ENCODE data around the gene ALDOC.
"Not testable (repeated sequence)": the region's sequence is repeated elsewhere in the genome, so short reads cannot be mapped to it uniquely, and the experiment has no call there.

ALDOC gene

DNA sequence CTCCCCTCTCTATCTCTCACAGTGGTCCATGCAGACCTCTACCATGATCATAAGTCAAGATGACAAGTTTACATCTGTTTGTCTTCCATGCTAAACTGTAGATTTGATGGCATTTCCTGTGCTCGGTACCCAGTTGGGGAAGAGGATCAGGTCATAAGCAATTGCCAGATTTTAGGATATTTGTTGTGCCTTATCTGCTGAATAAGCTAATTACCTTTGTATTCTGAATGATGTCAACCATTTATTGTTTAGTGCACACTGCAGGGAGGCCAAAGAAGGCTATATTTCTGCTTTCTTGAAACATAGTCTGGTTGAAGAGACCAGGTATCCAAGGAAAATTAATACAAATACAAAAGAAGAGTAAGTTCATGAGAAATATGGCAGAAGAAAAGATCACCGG, 5.8 kb upstream of the ALDOC start:
- no peak for DNase-seq (ENCODE audit: low read depth in 2 of 2)

DNA sequence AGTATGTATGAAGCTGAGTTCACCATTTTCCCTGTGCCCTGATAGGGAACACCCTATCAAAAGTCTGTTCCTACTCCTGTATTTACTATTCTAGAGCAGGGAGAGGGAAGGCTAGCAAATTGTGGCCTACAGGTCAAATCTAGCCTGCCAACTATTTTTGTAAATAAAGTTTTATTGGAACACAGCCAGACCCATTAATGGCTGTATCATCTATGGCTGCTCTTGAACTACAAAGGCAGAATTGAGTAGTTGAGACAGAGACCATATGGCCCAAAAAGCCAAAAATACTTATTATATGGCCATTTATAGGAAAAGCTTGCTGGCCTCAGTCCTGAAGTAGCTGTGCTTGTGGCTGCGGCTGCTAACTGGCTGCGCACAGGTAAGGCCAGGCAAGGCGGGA, 4.3 kb upstream of the ALDOC start:
- DNase-seq (ENCODE audit: low read depth in 2 of 2), result no peak

DNA sequence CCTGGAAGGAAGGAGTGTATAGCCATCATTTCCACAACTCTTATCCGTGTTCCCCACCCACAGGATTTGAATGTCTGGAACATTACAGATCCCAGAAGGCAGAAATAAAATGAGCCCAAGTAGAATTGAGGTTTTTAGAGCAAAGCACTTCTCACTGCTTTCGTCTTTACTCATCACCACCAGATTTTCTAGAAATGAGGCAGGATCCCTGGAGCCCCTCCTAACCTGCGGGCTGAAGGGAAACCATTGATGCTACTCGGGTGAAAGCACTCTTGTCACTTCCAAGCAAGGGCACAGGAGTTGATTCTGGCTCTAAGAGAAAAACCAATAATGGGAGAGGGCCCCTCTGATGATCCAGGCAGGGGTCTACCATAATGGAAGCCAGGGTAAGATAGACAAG, 2.8 kb upstream of the ALDOC start:
- DNase-seq (ENCODE audit: low read depth in 2 of 2), result peak in 1 of 2 donors; percentile 41

DNA sequence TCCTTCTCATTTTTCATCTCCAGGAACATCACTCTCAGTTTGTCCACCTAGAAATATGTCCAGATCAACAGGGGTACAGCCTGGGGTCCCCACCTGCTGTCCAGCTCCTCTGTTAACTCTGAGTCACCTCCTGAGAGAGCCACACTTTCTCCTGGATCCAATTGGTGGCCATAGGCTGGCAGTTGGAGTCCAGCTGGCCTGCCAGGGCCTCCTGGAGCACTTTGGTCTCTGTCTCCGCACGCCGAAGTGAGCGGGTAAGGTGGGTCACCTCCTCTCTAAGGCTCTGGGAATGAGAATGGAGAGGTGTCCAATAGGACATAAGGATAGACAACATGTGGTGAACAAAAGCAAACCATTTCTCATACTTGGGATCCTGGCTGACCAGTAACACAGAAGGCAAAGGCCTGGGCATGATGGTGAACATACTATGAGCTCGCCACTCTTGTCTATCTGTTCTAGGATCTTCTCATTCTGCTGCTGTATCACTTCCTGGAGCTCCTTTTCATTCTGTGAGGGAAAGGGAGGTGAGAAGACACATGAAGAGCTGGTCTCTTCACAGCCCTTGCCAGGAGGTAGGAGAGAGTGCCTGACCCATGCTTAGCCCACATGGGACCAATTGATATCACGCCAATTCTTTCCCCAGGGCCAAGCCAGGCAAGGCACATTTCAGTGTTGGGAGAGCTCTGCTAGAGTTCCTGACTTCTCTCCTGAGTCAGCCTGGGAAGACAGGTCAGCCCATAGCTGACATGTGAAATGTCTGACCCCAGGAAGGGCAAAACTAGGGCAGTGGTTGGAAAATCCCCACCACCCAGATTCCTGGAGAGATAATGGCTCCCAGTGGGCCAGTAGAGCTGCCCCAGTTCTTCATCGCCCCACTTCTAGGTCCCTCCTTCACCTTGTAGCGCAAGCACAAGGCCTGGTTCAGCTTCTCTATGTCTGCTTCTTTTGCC, 1.8 kb upstream of the ALDOC start:
- DNase-seq (ENCODE audit: low read depth in 2 of 2), result no peak

DNA sequence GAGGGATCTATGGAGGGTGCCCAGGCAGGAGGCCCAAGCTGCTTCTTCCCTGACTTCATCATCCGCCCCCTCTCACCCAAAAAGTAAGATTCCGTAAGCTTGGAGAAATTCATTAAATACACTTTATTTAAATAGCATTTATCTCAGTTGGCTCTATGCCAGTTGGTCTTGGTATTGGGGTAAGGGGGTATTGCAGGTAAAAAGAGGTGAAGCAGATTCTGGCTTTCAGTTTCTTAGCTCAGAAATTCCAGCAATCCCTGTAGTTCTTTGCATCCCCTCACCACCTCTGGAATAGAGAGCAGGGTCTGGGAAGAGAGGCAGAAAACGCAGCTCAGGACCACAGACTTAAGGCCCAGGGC, 750 bp upstream of the ALDOC start:
- no peak for DNase-seq (ENCODE audit: low read depth in 2 of 2)

DNA sequence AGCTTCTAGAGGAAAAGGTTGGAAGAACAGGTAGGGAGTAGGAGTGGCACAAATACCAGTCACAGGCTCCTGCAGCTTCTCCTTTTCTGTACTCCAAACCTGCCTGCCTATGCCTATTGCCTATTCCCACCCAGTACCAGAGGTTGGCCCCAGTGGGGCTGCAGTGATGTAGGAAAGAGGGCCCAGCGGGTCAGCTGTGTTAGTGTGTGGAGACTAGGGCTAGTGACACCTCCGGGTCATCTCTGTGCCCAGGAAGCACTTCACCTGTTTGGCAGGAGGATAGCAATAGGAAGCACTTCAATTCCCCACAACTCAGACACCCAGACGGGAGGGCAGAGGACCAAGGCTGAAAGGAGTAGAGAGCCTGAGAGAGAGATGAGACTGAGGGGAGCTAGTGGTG, 679 bp downstream of the ALDOC start:
- not testable (repeated sequence) for DNase-seq (ENCODE audit: low read depth in 2 of 2)

DNA sequence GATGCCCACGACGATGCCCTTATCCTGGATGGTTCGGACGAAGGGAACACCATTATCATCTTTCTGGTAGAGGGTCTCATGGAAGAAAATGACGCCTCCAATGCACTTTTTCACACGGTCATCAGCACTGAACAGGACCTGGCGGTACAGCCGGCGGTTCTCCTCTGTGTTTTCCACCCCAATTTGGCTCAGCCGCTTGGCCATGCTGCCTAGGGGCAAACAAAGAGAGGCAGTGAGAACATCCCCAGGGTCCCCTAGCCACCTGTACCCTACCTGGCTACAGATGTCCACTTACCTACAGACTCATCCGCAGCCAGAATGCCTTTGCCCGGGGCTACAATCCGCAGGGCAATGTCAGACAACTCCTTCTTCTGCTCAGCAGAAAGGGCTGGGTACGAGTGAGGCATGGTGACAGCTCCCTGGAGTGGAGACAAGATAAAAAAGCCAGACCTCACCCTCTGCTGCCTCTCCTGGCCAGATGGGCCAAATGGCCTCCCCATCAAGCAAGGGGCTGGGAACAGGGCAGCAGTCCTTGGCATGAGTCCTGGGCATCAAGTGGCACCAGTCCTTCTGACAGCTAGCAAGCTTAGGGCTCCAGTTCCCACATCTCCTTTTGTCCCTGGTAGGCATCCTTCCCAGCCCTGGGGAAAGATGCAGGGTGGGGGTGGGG, 1.4 kb downstream of the ALDOC start:
- DNase-seq (ENCODE audit: low read depth in 2 of 2), result no peak

DNA sequence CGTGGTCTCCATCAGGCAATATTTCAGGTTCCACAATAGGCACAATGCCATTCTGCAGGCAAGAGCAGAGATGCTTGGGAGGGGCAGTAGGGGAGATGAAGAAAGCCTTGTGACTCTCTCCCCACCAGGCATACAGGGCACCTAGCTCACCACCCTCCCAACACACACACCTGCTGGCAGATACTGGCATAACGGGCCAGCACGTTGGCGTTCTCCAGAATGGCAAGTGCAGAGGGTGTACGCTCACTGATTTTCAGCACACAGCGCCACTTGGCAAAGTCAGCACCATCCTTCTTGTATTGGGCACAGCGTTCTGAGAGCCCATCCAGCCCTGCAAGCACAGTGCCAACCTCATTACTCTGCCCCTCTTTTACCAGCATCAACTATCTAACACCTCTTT, 2.2 kb downstream of the ALDOC start:
- DNase-seq (ENCODE audit: low read depth in 2 of 2), result no peak

DNA sequence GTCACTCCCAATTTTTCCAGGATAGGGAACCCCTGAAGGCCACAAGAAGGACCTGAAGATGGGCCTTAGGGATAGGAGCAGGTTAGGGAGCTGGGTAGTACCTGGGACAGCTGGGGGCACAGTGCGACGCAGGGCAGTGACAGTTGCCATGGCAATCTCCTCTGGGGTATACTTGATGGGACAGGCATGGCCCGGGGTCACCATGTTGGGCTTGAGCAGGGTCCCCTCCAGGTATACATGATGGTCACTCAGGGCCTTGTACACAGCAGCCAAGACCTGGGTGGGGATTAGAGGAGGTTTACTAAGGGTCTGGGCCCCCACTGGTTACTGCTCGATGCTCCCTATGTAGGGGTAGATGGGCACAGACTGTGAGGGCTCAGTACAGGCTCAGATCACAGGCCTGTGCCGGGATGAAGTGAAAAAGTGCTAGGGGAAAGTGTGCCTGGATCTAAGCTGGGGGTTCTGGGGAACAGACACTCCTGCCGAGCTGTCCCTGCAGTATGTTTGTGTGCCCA, 2.7 kb downstream of the ALDOC start:
- no peak for DNase-seq (ENCODE audit: low read depth in 2 of 2)

DNA sequence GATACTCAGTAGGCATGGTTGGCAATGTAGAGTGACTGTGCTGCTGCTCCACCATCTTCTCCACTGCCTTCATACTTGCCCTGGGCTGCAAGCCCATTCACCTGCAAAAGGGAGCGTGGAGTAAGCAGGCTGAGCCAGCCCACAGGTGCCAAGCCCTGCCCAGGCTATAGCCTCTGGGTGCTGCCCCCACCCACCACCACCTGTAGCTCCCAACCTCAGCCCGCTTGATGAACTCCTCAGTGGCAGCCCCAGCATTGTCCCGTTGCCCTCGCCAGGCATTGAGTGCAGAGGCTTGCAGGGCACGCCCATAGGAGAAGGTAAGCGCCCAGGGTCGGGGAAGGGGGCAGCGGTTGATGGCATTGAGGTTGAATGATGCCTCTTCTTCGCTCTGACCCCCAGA, 3.2 kb downstream of the ALDOC start:
- DNase-seq (ENCODE audit: low read depth in 2 of 2), result no peak

DNA sequence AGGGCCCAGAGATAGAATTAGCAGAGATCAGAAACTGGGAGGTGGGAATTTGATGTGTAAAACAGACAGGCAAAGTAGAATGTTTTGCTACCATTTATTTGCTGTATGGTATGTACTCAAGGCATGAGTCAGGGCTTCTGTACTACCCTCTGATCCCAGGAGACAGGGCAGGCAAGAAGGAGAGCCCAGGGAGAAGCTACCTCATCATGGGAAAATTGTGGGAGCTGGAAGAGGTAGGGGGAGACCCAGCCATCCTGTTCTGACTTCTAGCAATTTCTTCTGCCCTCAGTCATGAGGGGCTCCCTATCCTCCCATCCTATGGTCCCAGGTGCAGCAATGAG, 3.7 kb downstream of the ALDOC start:
- DNase-seq (ENCODE audit: low read depth in 2 of 2), result no peak

DNA sequence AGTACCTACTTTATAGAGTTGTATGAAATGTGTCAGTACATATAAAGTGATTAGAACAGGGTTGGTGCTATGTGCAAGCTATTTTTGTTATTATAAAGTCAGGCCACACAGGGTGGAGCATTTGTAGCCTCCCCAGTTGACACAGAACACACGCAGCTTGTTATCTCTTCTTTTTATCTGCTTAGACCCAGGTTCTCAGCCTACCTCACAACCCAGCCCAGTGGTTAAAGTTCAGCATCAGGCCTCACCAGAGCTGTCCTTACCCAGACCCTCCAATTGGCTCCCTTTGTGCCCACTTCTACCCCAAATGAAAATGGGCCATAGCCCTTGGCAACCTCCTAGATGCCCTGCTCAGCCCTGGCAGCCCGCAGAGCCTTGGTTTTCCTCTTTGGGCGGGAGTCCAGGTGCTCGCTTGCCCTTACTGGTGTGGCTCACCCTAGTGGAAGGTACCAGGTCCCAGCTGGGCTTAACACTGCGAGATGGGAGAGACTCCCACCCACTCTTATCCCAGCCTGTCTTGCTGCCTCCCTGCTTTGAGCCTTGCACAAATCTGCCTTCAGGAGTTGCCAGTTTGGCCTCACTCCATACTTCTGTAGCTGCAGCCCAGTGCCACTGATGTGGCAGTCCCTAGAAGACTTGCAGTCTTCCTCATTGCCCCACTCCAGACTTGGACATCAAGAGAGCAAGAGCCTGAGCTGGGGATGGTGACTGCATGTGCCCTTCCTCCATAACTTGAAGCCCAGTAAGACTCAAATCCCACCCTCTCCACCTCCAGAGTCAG, 4.2 kb downstream of the ALDOC start:
- no peak for DNase-seq (ENCODE audit: low read depth in 2 of 2)

DNA sequence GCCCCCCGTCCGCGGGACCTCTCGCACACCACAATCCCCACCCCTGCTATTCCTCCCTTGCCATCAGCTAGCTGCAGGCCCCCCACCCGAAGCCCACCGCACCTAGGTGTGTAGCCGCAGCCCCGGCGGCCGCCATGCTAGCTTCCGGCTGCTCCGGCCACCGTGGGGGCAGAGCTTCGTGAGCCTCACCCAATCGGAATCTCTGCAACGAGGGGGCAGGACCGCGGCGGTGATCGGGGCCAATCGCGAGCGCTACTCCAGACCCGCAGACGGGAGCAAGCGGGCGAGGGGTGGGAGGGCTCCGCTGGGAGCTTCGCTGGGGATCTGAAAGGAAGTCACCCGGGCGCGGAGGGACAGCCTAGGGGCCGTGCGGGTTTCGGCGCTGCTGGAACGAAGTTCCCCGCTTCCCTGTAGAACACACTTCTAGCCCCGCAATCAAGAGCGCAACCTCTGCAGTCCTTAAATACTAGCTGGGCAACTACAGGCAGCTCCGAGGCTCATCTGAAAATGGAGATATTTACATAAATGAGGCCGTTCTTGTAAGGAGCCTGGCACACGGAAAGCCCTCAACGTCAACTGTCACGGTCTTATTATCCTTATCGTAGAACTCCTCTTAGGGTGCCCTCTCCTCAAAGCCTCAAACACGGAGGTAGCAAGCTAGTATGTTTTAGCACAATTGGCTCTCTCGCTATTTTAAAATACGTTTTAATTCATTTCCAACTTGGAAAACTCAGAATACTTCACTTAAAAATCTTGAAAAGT, 5.2 kb downstream of the ALDOC start, which contains the start of gene PIGS:
PIGS (minus strand) TSS at position 164 of the 762 bp plus-strand sequence; CDS start at position 136, 28 bp downstream.
- DNase-seq (ENCODE audit: low read depth in 2 of 2), result peak; percentile 91 to 92

DNA sequence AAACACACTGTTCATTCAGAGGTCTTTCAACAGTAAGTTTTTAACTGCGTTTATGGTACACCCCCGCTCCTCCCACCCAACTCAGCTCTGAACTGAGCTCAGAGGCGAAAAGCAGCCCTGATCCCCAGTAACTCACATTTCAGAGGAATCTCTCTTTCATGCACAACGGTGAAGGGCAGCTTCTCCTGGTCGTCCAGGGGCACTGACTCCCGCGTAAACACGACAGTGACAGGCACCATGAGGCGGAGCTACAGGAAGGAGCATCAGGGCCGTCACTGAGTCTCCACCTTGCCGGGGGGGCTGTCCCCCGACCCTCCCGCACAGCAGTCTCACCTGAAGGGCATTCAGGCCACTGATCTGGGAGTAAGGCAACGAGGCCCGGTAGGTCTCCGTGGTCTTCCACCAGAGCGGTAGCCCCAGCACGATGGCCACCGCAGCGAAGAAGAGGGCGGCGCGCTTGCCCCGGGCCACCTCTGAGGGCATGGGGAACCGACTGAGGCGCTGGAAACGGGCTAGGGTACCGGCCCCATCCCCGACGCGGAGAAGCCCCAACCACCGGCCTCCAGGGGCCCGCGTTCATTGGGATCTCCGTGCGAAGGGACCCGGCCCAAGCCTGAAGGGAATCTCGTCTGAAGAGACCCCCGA, 5.9 kb downstream of the ALDOC start:
- DNase-seq (ENCODE audit: low read depth in 2 of 2), result peak in 1 of 2 donors; percentile 36

DNA sequence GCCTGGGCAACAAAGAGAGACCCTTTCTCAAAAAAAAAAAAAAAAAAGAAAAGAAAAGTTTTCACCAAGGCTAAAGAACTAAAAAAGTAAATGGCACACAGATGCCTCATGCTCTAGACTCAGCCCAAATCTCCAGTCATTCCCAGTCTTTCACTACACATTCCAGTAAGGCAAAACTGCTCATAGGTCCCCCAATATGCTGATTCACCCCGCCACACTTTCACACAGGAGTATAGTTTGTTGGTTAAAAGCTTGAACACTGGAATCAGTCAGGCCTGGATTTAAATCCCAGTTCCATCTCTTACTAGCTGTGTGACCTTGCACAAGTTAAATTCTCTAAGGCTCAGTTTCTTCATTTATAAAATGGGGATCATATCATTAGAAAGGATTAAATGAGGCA, 7.2 kb downstream of the ALDOC start:
- DNase-seq (ENCODE audit: low read depth in 2 of 2), result no peak

DNA sequence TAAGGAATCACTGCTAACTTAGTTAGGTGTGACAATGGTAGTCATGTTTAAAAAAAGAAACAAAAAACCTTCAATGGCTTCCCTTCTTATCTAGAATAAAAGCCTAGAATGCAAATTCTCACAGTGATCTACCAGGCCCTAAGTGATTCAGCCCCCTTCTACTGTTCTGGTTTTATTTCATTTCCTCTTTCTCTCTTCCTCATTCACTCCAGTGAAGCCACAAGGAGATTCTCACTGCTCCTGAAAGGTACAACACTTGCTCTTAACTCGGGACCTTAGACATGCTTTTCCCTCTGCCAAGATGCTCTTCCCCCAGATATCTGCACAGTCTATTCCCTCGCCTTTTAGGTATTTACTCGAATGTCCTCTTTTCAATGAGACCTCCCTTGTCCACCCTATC, 9.1 kb downstream of the ALDOC start:
- no peak for DNase-seq (ENCODE audit: low read depth in 2 of 2)

DNA sequence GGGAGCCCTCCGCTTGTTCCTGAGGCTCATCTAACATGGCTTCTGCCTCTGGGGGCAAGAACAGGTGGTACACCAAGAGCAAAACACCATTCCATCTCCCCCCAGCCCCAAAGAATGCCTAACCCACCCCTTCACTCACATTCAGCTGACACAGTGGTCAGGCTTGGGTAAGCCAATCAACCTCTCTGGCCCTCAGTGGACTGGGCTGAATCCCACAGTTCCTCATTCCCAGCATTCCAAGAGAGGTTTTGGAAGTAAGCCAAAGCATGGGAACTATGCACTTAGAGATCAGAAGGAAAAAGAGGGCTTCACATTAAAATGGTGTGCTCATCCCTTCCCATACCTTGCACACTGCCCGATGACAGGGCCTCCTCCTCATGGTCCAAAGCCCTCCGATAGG, 13.2 kb downstream of the ALDOC start:
- DNase-seq (ENCODE audit: low read depth in 2 of 2), result no peak

DNA sequence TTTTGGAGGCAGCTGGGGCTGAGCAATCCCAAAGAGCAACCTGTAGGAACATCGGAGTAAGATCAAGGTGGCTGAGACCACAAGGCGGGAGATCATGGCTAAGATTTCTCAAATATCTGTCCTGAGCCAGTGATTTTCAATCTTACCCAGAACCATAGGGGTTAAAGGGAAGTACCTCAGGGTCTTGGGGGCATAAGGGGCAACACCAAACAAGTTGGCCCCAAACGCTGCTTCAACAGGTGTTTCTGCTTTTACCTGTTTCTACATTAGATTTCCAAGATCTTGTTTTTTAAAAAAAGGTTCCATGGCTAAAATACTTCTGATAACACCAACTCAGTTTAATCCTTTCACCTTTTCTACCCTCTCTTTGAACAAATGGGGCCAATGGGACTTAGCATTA, 21.7 kb downstream of the ALDOC start:
- no peak for DNase-seq (ENCODE audit: low read depth in 2 of 2)

DNA sequence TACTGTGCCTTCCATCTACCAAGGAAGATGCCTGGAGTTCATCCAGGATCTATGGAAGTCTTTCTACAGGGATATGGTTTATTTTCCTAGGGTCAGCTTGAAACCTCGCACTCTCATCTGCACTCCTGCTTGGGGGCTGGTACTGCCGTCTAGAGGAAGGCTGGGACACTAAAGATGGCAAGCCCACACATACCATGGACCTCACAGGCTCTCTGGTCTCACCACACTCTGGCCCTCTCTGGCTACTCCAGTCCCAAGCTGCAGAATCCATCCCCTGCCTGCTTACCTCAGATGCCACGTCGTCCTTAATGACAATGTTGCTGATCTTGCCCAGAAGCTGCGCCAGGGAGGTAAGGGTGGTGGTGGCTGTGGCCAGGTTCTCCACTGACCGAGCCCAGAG, 22.1 kb downstream of the ALDOC start:
- no peak for DNase-seq (ENCODE audit: low read depth in 2 of 2)

DNA sequence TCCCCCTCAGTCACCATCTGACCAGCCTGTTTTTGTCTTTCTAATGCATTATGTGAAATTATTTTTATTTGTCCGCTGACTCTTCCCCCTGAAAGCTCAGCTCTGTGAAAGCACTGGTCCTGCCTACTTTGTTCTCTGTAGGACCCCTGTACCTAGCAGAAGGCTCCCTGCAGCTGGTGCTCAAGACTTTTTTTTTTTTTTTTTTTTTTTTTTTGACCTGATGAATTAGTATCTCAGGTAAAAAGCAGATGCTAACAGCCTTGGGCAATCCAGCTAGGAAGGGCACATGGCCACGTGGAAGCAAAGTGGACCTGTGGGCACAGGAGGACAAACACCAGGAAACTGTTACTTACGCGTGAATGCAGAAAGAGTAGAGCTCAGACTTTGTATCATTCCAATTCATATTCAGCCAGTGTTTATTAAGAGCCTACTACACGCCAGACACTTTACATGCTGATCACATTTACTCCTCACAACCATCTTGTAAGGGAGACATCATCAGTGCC, 23.6 kb downstream of the ALDOC start:
- no peak for DNase-seq (ENCODE audit: low read depth in 2 of 2)

Measured in stimulated activated CD4-positive, alpha-beta T cell treated with anti-CD3 and anti-CD28 coated beads, Interleukin-4, amount 100 ng/mL, for 48 hours (primary cell).